Gastroesophageal sphincter (tissue), 3 donors: ENCODE measurements around the gene RXFP4.

ENCODE experiments used
- EP300 ChIP-seq: sonication (generic); formaldehyde crosslinking; IDR thresholded peaks from one replicate; pipeline ENCODE4 v1.6.1; 2017; ENCODE audit warnings: antibody characterized with exemption, mild to moderate bottlenecking
- POLR2A ChIP-seq, 2 donors: fragments of 450-650 bp; IDR thresholded peaks; one replicate each; pipeline ENCODE4 v1.6.1; 2017; ENCODE audit warnings: antibody characterized with exemption in 2 of 2, mild to moderate bottlenecking in 2 of 2, moderate library complexity in 1 of 2
- POLR2AphosphoS5 ChIP-seq: sonication (generic); formaldehyde crosslinking; IDR thresholded peaks from one replicate; pipeline ENCODE4 v1.6.1; 2017; ENCODE audit warnings: antibody characterized with exemption
- TF ChIP-seq, protein P1 (sequence below), 4 experiments: fragments of 200-600 bp in 2 of 4; fragments of 450-650 bp in 2 of 4; sonication (generic) in 1 of 4; IDR thresholded peaks; one replicate each; pipeline ENCODE4 v1.5.1; 2017 to 2019; ENCODE audit warnings: antibody characterized with exemption in 4 of 4, mild to moderate bottlenecking in 2 of 4, moderate library complexity in 2 of 4

DNA sequence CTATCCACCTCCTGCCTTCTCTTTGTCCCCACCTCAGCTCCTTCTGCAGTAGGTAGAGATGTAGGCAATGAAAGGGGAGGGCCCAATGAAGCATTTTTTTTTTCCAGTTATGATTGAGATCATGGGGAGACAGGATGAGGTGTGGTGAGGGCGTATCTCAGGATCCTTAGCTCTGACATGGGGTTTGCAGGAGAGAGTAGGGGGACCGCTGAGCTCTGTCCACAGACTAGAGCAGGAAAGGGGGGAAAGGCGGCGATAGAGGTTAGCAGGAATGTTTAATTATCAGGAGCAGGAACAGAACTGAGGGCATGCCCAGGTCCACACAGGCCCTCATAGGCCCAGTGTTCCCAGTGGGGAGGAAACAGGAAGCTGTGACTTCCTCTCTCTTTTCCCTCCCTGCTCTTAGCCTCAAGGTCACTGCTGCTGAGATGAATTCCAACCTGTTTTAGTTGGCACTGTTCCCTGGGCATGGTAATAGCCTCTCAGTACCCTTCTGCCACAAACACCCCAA lies 901 bp upstream of the RXFP4 start:
- TF ChIP-seq EP300 = no peak
- TF ChIP-seq, protein P1, sequence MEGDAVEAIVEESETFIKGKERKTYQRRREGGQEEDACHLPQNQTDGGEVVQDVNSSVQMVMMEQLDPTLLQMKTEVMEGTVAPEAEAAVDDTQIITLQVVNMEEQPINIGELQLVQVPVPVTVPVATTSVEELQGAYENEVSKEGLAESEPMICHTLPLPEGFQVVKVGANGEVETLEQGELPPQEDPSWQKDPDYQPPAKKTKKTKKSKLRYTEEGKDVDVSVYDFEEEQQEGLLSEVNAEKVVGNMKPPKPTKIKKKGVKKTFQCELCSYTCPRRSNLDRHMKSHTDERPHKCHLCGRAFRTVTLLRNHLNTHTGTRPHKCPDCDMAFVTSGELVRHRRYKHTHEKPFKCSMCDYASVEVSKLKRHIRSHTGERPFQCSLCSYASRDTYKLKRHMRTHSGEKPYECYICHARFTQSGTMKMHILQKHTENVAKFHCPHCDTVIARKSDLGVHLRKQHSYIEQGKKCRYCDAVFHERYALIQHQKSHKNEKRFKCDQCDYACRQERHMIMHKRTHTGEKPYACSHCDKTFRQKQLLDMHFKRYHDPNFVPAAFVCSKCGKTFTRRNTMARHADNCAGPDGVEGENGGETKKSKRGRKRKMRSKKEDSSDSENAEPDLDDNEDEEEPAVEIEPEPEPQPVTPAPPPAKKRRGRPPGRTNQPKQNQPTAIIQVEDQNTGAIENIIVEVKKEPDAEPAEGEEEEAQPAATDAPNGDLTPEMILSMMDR (IDR thresholded peaks at IDR 0.05) = no peak
- no peak for TF ChIP-seq POLR2AphosphoS5
- no peak for TF ChIP-seq POLR2A (IDR thresholded peaks at IDR 0.05)
